22Rv1 (cell line): ENCODE results near the gene FBN1.

Experiments used
- H3K27ac ChIP-seq: fragments of 450-650 bp; 2 replicates; pipeline ENCODE4 v1.5.1; 2017
- ZFX ChIP-seq: fragments of 450-650 bp; IDR thresholded peaks from 2 replicates; pipeline ENCODE4 v1.6.1; 2017; ENCODE audit warnings: antibody characterized with exemption, borderline replicate concordance
- TF ChIP-seq, protein P1 (sequence below): fragments of 450-650 bp; IDR thresholded peaks from 2 replicates; pipeline ENCODE4 v1.5.1; 2017; ENCODE audit warnings: mild to moderate bottlenecking

Gene FBN1

DNA sequence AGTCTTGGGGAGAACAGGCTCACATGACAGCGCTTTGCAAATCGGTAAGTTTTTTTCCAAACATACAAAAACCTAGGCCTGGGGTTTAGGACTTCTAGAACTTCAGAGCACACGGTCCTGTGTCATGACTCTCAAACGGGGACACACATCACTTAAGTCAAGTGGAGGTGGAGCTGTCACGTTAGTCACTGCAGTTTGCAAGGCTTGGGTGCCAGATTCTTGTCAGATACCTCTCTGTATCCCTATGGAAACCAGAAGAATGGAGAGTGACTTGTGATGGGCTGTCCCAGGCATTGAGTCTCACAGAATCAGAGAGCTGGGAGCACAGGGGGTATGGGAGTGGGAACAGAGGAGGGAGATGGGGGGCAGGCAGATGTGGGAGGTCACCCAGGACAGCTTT lies 249.5 kb downstream of the FBN1 start:
- H3K27ac ChIP-seq: no peak overlapping the region
- TF ChIP-seq, protein P1, sequence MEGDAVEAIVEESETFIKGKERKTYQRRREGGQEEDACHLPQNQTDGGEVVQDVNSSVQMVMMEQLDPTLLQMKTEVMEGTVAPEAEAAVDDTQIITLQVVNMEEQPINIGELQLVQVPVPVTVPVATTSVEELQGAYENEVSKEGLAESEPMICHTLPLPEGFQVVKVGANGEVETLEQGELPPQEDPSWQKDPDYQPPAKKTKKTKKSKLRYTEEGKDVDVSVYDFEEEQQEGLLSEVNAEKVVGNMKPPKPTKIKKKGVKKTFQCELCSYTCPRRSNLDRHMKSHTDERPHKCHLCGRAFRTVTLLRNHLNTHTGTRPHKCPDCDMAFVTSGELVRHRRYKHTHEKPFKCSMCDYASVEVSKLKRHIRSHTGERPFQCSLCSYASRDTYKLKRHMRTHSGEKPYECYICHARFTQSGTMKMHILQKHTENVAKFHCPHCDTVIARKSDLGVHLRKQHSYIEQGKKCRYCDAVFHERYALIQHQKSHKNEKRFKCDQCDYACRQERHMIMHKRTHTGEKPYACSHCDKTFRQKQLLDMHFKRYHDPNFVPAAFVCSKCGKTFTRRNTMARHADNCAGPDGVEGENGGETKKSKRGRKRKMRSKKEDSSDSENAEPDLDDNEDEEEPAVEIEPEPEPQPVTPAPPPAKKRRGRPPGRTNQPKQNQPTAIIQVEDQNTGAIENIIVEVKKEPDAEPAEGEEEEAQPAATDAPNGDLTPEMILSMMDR: no peak
- no peak for TF ChIP-seq ZFX

DNA sequence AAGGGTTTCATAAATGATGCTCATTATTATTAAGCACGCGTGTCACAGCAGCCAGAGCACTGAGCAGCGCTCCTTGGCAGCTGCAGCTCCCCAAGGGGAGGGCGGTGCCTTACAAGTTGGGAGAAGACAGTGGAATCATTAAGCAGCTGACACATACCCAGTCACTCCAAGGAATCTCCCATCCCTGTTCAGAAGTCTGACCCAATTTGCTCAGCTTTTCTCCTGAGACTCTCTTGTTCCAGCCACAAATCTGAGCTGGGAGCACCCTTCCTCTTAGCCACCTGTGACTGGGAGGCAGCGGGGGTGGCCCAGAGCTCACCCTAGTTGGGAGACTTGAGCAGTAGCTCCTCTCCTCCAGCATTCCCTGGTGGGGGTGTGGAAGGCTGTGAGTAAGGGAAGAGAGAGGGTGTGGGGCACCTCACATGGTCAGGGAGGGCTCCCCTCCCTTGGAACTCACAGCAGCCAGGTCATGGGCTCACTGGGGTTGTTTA lies 249.9 kb downstream of the FBN1 start:
- no peak overlapping the region for H3K27ac ChIP-seq
- TF ChIP-seq, protein P1: no peak
- no peak for TF ChIP-seq ZFX

DNA sequence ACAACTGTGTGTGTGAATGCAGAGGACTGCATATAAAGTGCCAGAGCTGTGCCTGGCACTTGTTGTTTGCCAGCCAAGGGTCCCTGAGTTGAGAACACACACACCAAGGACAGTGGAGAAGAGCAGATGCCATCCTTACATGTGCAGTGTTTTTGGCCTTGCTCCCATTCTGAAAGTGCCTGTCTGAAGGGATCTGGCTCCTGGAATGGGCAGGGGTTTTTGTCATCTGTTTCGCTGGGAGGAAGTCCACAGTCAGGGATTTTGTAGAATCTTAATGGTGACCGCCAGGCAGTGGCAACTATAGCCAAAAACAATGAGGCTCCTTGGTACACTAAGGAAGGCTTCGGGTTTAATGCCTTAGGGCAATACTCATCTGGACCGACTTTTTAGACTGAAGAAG lies 250.5 kb downstream of the FBN1 start:
- TF ChIP-seq, protein P1: no peak
- TF ChIP-seq ZFX: no peak
- H3K27ac ChIP-seq: no peak overlapping the region

DNA sequence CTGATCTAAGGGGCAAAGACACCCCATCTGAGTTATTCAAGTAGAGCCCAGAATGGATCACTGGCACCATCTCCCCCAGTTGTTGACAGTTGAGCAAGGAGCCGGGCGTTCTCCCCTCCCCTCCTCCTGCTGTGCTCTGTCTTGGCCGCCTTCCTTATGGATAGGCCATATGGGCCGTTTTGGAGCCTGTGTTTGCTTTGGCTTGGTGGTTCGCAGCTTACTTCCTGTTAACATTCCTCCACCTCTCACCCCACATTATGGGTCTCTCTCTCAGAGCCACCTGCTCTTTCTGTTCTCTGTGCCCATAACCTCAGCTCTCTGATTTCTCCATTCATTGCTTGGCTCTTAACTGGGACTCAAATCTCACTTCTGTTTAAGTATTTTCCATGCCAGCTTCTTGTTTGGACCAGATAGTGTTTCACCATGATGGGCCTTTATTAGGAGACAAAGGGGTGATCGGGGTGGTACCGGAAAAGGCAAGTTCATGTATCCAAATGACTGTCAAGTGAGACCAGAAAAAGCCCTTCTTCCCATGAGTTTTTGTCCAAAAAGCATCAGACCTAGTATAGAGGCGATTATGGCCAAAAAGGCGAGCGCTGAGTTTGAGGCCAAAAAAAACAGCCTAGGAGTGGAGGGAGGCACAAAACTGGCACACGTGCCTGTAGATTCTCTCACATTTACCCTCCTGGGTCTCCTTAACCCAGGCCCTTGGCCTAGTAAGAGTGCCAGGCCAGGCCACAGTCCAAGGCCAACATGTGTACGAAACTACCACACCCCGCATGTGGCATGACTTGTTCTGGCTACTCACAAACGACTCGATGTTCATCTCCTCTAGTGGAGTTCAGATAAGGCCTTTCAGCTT lies 251.6 kb downstream of the FBN1 start:
- TF ChIP-seq ZFX: no peak
- TF ChIP-seq, protein P1: no peak
- H3K27ac ChIP-seq: no peak overlapping the region

DNA sequence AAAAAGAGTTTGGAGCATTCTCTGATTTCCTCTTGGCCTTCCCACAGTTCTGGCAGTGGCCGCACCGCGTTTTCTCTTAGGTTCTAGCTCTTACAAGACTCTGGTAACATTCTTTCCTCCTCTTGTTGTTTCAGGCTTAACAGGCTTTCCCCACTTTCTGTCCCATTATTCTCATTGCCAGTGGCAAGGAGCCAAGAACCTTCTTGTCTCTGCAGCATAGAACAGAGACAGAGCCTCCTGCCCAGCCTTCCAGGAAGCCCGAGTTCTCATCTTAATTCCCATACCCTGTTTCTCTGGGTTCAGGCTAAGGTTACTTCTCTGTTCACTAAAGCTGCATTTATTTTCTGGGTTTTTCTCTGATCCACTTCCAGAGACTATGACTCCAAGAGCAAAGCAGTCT lies 253.2 kb downstream of the FBN1 start:
- H3K27ac ChIP-seq: no peak overlapping the region
- TF ChIP-seq ZFX: no peak
- TF ChIP-seq, protein P1: no peak

DNA sequence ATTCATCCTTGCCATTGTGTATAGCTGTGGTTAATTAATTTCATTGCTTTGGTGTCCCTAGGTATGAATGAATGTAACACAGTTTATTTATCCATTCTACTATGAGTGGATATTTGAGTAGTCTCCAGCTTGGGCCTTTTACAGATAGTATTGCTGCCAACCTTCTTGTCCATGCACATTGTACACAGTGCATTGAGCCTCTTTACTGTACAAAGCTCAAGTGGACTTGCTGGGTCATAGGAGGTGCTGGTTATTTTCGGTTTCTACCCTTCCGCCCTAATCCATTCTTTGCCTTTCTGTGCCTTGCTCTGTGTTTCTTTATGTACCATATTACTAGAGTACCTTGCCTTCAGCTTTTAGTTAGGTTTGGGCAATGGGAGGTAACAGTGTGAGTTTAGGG lies 253.6 kb downstream of the FBN1 start:
- H3K27ac ChIP-seq: no peak overlapping the region
- no peak for TF ChIP-seq ZFX
- TF ChIP-seq, protein P1: no peak

DNA sequence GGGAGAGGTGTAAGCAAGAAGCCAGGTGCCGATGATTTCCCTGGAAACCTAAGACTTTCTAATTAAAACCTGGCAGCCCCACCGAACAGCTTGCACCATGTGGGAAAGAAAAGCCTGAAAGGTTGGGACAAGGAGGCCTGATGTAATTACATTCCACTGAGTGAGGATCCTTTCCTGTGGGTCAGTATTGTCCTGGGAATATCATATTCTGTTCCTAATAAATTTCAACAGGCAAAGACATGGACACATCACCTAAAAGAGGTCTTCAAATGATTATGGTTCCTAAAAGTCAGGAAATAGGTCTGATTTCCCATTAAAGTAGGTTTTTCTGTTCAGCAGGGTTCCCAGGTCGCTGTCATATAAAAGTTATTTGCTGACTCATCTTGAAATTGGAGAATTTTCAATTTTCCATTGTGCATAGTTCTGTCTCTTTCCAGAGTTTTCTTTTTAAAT lies 255.8 kb downstream of the FBN1 start:
- no peak overlapping the region for H3K27ac ChIP-seq
- TF ChIP-seq ZFX: no peak
- TF ChIP-seq, protein P1: no peak
